Jurkat, Clone E6-1 (cell line): Measurements from ENCODE around the gene TLNRD1. TPM values are rescaled to one million over a fixed set of nuclear protein-coding genes. Genes with fewer than 3 reads are reported as not detected.
"Not testable (repeated sequence)": the region's sequence is repeated elsewhere in the genome, so short reads cannot be mapped to it uniquely, and the experiment has no call there.

Experiments used
- DNase-seq: peaks from one replicate; pipeline ENCODE4 v3.0.0-alpha.2; 2011; ENCODE audit warnings: low read depth, low spot score
- H3K4me3 ChIP-seq: 2 replicates; pipeline ENCODE4 v1.5.1; 2011; ENCODE audit warnings: mild to moderate bottlenecking, low read length, control low read depth, moderate library complexity
- polyA plus RNA-seq: library from polyadenylated mRNA; unstranded; fragments of >200 nt; gene quantifications from one replicate; pipeline ENCODE4 v1.2.1, GENCODE V29; 2012; ENCODE audit warnings: missing spikeins; ENCODE audit not compliant: insufficient read length, insufficient read depth

TLNRD1 gene
- polyA plus RNA-seq, result 14.4 TPM

- DNase-seq, result peak; percentile 89
- peak within 1 kb of the TSS; percentile 94 for H3K4me3 ChIP-seq
Observed at GRCh38 chr15:81000624-81001151, at the start of gene TLNRD1. Gene TLNRD1, plus strand, starts transcription at chr15:81000923. Its CDS starts 1,349 bp downstream, at chr15:81002272.

GRCh38 chr15:80951941-80952340, 48.8 kb upstream of the TLNRD1 start:
- DNase-seq, result no peak
- no peak overlapping the region for H3K4me3 ChIP-seq

GRCh38 chr15:80953001-80953952, 47.4 kb upstream of the TLNRD1 start:
- no peak overlapping the region for H3K4me3 ChIP-seq
- DNase-seq, result no peak

- DNase-seq, result no peak
- H3K4me3 ChIP-seq, result no peak overlapping the region
Observed at GRCh38 chr15:80953953-80954778, 46.6 kb upstream of the TLNRD1 start.

DNA sequence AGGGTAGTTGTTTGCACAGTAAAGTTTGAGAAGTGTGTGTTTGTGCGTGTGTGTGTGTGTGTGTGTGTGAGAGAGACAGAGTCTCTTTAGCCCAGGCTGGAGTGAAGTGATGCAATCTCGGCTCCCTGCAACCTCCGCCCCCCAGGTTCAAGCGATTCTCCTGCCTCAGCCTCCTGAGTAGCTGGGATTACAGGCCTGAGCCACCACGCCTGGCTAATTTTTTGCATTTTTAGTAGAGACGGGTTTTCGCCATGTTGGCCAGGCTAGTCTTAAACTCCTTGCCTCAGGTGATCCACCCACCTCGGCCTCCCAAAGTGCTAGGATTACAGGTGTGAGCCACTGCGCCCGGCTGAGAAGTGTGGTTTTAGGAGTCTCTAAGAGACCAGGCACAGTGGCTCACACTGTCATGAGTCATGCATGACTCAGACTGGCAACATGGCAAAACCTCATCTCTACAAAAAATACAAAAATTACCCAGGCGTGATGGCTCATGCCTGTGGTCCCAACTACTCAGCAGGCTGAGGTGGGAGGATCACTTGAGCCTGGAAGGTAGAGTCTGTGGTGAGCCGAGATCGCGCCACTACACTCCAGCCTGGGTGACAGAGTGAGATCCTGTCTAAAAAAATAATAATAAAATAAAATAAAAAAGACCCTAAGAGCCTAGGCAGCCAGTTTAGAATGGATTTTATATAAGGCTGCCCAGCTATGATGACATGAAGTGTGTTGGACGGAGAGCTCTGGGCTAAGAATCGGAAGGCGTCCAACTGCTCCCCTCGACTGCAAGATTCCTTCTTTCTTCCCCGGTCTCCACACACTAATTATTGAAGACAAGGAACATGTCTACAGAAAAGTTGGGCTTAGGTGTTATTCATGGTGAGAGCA, 44.9 kb upstream of the TLNRD1 start:
- H3K4me3 ChIP-seq, DNase-seq: not testable (repeated sequence)

- DNase-seq, result no peak
- H3K4me3 ChIP-seq, result no peak overlapping the region
Observed at GRCh38 chr15:80957556-80957955, 43.2 kb upstream of the TLNRD1 start.

DNA sequence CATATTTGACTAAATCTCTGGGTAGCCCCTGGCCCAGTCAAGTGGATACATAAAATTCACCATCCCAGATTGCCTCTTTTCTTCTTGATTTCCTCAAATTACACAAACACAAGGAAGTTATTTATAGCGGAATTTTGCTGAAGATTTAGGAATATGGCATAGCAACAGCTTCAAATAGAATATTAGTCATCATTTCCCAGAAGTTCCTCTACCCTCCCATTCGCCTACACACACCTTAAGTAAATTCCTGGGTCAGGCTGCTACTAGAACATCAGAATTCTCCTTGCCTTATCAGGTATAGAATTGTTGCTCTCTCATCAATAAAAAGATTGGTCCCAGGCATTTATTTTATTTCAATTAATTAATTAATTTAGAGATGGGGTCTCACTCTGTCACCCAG, 42.7 kb upstream of the TLNRD1 start:
- DNase-seq, result no peak
- no peak overlapping the region for H3K4me3 ChIP-seq

- no peak overlapping the region for H3K4me3 ChIP-seq
- DNase-seq, result no peak
Observed at GRCh38 chr15:80958818-80959495, 41.8 kb upstream of the TLNRD1 start.

- not testable (repeated sequence) for DNase-seq, H3K4me3 ChIP-seq
Observed at GRCh38 chr15:80965454-80965853, 35.3 kb upstream of the TLNRD1 start.

GRCh38 chr15:80966431-80967197, 34.1 kb upstream of the TLNRD1 start:
- H3K4me3 ChIP-seq, result no peak overlapping the region
- DNase-seq, result no peak

DNA sequence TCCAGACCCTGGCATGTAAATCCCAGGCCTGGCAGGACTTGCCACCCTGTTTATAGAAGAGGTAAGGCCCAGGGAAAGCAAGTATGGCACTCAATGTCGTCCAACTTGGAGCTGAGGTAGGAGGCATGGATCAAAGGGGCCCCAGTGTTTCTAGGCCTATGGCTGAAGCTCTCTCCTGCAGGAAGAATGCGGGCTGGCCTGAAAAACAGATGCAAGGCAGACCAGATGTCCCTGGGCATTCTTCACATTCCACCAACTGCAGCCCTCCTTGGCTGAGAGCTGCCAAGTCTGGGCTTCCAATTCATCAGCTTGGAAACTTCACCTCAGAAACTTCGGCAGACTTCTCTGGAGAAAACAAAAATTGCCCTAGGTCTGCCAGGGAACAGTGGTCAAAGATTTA, 33.3 kb upstream of the TLNRD1 start:
- no peak for DNase-seq
- H3K4me3 ChIP-seq, result no peak overlapping the region

DNA sequence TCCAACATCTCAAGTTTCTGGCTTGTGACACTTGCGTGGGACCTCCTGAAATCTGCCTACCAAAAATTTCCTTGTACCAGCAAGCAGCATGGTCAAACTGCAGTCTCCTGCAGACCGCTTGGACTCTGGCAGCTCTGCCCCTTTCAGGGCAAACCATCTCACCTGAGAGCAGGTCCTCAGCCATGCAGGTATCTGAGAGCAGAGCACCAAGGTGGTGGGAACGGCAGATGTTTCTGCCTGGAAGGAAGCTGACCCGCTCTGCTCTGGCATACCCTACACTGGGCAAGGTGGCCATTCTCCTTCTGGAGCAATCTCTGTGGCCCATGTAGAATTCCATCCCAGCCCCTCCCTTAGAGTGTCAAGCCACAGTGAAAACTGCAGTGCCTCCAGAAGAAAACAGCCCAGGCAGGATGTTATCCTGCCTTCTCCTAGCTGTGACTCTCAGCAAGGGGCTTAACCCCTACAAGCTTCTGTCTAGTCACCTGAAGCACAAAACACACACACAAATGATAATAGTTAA, 32.7 kb upstream of the TLNRD1 start:
- no peak for DNase-seq
- H3K4me3 ChIP-seq, result no peak overlapping the region

DNA sequence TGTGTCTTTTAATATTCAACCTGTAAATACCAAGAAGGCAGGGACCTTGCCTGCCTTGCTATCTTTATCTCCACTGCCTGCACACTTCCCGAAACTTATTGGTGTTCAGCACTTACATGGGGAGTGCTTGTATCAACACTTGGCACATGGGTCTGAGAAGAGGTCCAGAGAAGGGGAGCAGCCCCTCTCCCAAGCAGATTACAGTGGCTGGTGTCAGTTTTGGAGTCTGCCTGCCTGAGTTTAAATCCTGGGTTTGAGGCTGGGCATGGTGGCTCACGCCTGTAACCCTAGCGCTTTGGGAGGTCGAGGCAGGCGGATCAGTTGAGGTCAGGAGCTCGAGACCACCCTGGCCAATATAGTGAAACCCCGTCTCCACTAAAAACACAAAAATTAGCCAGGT, 31.4 kb upstream of the TLNRD1 start:
- DNase-seq, result no peak

DNA sequence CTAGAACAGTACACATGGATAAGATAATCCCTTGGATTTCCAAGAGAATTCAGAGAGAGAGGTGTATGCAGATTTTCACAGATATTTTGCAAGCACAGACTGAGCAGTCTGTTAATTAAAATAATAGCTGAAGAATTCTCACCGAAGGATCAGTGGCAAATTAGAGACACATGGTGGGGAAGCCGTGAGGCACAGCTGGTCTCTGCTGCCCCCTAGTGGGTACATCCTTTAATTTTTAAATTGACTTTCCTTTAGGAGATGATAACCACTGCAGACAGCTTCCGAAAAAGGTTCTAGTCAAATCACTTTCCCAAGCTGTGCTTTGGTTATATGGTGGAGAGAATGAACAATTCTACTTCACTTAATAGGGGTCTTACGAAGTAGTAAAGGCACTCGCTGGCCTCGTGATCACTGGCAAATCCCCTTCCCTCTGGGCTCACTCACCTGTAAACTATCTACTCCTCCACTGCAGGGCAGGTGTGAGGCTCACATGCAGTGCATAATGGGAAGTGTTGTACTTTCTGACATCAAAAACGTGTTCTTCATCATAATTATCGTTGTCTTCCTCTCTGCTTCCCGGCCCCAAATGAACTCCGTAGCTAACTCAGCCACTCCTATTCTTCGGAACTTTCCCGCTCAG, 30.6 kb upstream of the TLNRD1 start:
- no peak overlapping the region for H3K4me3 ChIP-seq
- peak; percentile 46 for DNase-seq

More for the DNA sequence above, 31.4 kb upstream of the TLNRD1 start:
- no peak overlapping the region for H3K4me3 ChIP-seq

GRCh38 chr15:80970658-80971057, 30.1 kb upstream of the TLNRD1 start:
- no peak overlapping the region for H3K4me3 ChIP-seq
- no peak for DNase-seq

DNA sequence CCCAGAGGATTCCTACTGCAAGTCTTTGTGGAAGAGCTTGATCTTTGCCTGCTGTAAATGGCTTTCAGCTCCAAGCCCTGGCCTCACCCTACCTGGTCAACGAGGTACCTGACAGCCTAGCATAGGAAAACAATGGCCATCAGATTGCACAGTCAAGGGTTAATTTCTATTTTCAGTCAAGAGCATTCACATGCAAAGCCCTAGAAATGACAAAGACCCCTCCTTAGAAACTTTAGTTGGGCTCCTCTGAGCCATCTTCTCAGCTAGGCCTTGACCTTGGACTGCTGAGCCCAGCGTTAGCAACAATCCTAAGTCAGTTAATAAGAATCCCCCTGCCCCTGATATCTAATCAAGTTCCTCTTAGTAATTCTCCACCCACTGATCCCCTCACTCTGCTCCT, 29.6 kb upstream of the TLNRD1 start:
- no peak overlapping the region for H3K4me3 ChIP-seq
- DNase-seq, result no peak

DNA sequence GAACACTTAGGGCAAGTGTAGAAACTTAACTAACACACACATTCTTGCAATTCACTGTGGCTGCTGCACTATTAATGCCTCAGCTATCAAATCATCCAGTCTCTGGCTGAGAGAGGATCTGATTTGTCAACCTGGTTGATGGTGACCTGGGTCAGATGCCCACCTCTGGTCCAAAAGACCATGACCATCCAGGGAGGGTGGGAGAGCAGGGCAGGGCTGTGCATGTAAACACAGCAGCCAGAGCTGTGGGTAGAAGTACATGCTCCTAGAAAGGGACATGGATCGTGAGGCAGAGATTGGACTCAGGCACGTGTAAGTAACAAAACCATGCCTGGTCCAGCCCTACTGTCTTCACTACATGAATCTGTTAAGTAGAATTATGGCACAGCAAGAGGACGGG, 28.4 kb upstream of the TLNRD1 start:
- no peak for DNase-seq
- no peak overlapping the region for H3K4me3 ChIP-seq
